Erythroblast (primary cell): Measurements from ENCODE around the gene NAA10.

Experiments
- GATA1 ChIP-seq: IDR thresholded peaks from 2 replicates; pipeline ENCODE4 v1.6.1; 2011; ENCODE audit warnings: low read depth, mild to moderate bottlenecking, control low read depth, low read length, moderate library complexity
- POLR2A ChIP-seq: IDR thresholded peaks from 2 replicates; pipeline ENCODE4 v1.6.1; 2011; ENCODE audit warnings: mild to moderate bottlenecking, low read length

DNA sequence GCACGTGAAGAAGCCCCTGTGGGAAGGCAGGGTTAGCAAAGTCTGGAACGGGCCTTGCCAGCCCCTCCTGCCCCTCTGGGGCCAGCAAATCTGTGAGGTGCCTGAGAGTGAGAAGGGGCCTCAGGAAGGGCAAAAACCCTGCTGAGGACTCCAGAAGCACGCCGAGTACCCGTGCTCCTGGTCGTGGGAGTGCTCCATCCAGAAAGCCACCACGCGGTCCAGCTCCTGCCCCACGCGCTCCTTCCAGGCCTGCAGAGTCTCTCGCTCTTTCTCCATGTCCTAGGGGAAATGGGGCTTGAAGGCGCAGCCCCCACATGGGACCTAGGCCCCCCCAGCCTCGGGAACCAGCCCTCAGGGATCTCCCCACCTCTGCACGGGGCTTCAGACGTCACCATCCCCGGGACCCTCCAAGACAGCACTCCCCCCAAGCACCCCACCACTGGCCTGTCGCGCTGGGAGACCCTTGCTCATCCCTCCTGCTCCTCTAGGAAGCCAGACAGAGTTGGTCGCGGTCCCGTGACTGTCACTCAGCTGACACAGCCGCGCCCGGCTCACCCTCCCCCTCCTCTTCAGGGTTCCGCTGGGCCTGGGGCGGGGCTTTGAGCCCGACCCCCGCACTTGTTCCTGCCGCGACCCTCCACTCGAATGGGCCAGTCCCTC, 9.4 kb upstream of the NAA10 start, which contains the start of gene RENBP:
- TF ChIP-seq POLR2A (peak; percentile 26), GATA1 (no peak)
